HCT116 (cell line): Measurements from ENCODE around the gene GRID2. TPM values are rescaled to one million over a fixed set of nuclear protein-coding genes. Genes with fewer than 3 reads are reported as not detected.

Source experiments
- ATAC-seq: fragments of 200-7000 bp; cut with Tn5 transposase; 2 replicates; pipeline ENCODE4 v1.9.1; 2020; ENCODE audit warnings: mild to moderate bottlenecking, moderate library complexity
- BruUV-seq: library from RNA; stranded (reverse); fragments of 400-500 nt; replicated peaks from 2 replicates; lab custom pipeline; 2021; lab: Mats Ljungman, UMichigan
- CTCF ChIA-PET: fragments of 300-600 bp; sonication (Branson Sonifier 250); formaldehyde crosslinking; loops from one replicate; lab custom pipeline; 2021; ENCODE audit warnings: antibody characterized with exemption; lab: Charles Lee
- POLR2A ChIA-PET: fragments of 300-600, 350-600 bp; sonication (Branson Sonifier 250); formaldehyde crosslinking; loops from one replicate; lab custom pipeline; 2021; ENCODE audit warnings: antibody characterized with exemption; lab: Charles Lee
- RAD21 ChIA-PET, 2 experiments: fragments of 300-600 bp; sonication (Branson Sonifier 250); formaldehyde crosslinking; loops; one replicate each; lab custom pipeline; 2023; ENCODE audit warnings: low total read pairs in 2 of 2; ENCODE audit not compliant: uncharacterized antibody in 2 of 2, unreplicated experiment in 2 of 2, low non-redundant PET in 1 of 2; lab: Charles Lee
- DNase-seq: peaks from one replicate; pipeline ENCODE4 v3.0.0-alpha.2; 2010; ENCODE audit warnings: low read depth, low spot score
- H2AFZ ChIP-seq: fragments of 200-600 bp; shearing (Covaris generic), sonication (generic); 2 replicates; pipeline ENCODE4 v1.6.1; 2017; ENCODE audit warnings: low read depth, mixed run types, mixed read lengths, antibody characterized with exemption, low read length; ENCODE audit not compliant: poor library complexity, severe bottlenecking
- H3K27ac ChIP-seq: 2 replicates; pipeline ENCODE4 v1.5.1; 2012; ENCODE audit warnings: low read depth, low read length
- H3K27me3 ChIP-seq: fragments of 200-600 bp; sonication (generic); 2 replicates; pipeline ENCODE4 v1.6.1; 2016; ENCODE audit warnings: mixed run types, low read length, mixed read lengths; ENCODE audit not compliant: insufficient read depth
- H3K36me3 ChIP-seq, 2 experiments: fragments of 200-500 bp in 1 of 2; fragments of 200-600 bp in 1 of 2; sonication (Bioruptor generic) in 1 of 2; sonication (generic) in 1 of 2; 2 replicates each; pipeline versions ENCODE4 v1.5.1 to v1.6.1; 2014 to 2016; ENCODE audit warnings: low read length in 2 of 2, inconsistent platforms in 1 of 2, mixed read lengths in 1 of 2, mixed run types in 1 of 2; ENCODE audit not compliant: insufficient read depth in 2 of 2, control insufficient read depth in 1 of 2
- H3K4me1 ChIP-seq, 2 experiments: fragments of 200-600 bp in 1 of 2; sonication (generic) in 1 of 2; 2 replicates each; pipeline versions ENCODE4 v1.5.1 to v1.6.1; 2012 to 2017; ENCODE audit warnings: low read length in 2 of 2, inconsistent platforms in 1 of 2, mild to moderate bottlenecking in 1 of 2, mixed read lengths in 1 of 2, mixed run types in 1 of 2, moderate library complexity in 1 of 2; ENCODE audit not compliant: insufficient read depth in 2 of 2, control insufficient read depth in 1 of 2
- H3K4me2 ChIP-seq: fragments of 200-600 bp; sonication (generic); 2 replicates; pipeline ENCODE4 v1.6.1; 2017; ENCODE audit warnings: mixed run types, low read length, mixed read lengths
- H3K4me3 ChIP-seq, 2 experiments: fragments of 200-600 bp in 1 of 2; sonication (generic) in 1 of 2; replicated peaks in 1 of 2; 2 replicates each; pipeline ENCODE4 v1.5.1; 2011 to 2016; ENCODE audit warnings: low read length in 2 of 2, control low read depth in 1 of 2, low read depth in 1 of 2, mild to moderate bottlenecking in 1 of 2, mixed read lengths in 1 of 2, mixed run types in 1 of 2
- H3K79me2 ChIP-seq: fragments of 200-600 bp; sonication (generic); 2 replicates; pipeline ENCODE4 v1.6.1; 2017; ENCODE audit warnings: mild to moderate bottlenecking, mixed run types, low read length, moderate library complexity, mixed read lengths; ENCODE audit not compliant: insufficient read depth
- H3K9ac ChIP-seq: fragments of 200-600 bp; sonication (generic); 2 replicates; pipeline ENCODE4 v1.6.1; 2016; ENCODE audit warnings: low read length, mixed read lengths
- H3K9me2 ChIP-seq: fragments of 200-600 bp; sonication (generic), shearing (Covaris generic); 2 replicates; pipeline ENCODE4 v1.6.1; 2017; ENCODE audit warnings: mixed run types, mild to moderate bottlenecking, moderate library complexity; ENCODE audit not compliant: insufficient read depth
- H3K9me3 ChIP-seq, 2 experiments: fragments of 200-500 bp in 1 of 2; fragments of 200-600 bp in 1 of 2; sonication (Bioruptor generic) in 1 of 2; sonication (generic) in 1 of 2; 2 replicates each; pipeline ENCODE4 v1.6.1; 2014 to 2017; ENCODE audit warnings: low read length in 2 of 2, mixed read lengths in 2 of 2, inconsistent platforms in 1 of 2, low read depth in 1 of 2, mild to moderate bottlenecking in 1 of 2, mixed run types in 1 of 2, moderate library complexity in 1 of 2; ENCODE audit not compliant: control insufficient read depth in 1 of 2, insufficient read depth in 1 of 2
- H4K20me1 ChIP-seq: fragments of 200-600 bp; sonication (generic), shearing (Covaris generic); 2 replicates; pipeline ENCODE4 v1.6.1; 2017; ENCODE audit warnings: mixed run types, mild to moderate bottlenecking, moderate library complexity; ENCODE audit not compliant: insufficient read depth
- CBX3 ChIP-seq: IDR thresholded peaks from 2 replicates; pipeline ENCODE4 v1.6.1; 2012; ENCODE audit warnings: low read depth
- ELF1 ChIP-seq: IDR thresholded peaks from 2 replicates; pipeline ENCODE4 v1.6.1; 2012; ENCODE audit warnings: low read depth, borderline replicate concordance
- EZH2 ChIP-seq: fragments of 200-600 bp; sonication (generic); IDR thresholded peaks from 2 replicates; pipeline ENCODE4 v1.6.1; 2017; ENCODE audit warnings: antibody characterized with exemption, mixed run types
- EZH2phosphoT487 ChIP-seq: fragments of 200-600 bp; IDR thresholded peaks from 2 replicates; pipeline ENCODE4 v1.6.1; 2018; ENCODE audit warnings: antibody characterized with exemption, borderline replicate concordance
- MAX ChIP-seq: IDR thresholded peaks from 2 replicates; pipeline ENCODE4 v1.6.1; 2012
- POLR2AphosphoS5 ChIP-seq: IDR thresholded peaks from 2 replicates; pipeline ENCODE4 v1.6.1; 2011; ENCODE audit warnings: mild to moderate bottlenecking, low read depth, low read length, moderate library complexity
- REST ChIP-seq: IDR thresholded peaks from 2 replicates; pipeline ENCODE4 v1.6.1; 2012; ENCODE audit warnings: low read depth
- YY1 ChIP-seq: IDR thresholded peaks from 2 replicates; pipeline ENCODE4 v1.6.1; 2011; ENCODE audit warnings: low read length, low read depth, moderate library complexity, mild to moderate bottlenecking; ENCODE audit not compliant: insufficient replicate concordance; ENCODE audit errors: extremely low read depth
- ZBTB33 ChIP-seq: IDR thresholded peaks from 2 replicates; pipeline ENCODE4 v1.6.1; 2011; ENCODE audit warnings: mild to moderate bottlenecking, low read length, moderate library complexity; ENCODE audit not compliant: insufficient replicate concordance; ENCODE audit errors: extremely low read depth
- ZFX ChIP-seq: fragments of 450-650 bp; IDR thresholded peaks from 2 replicates; pipeline ENCODE4 v1.6.1; 2017
- ZNF274 ChIP-seq: fragments of 200-500 bp; sonication (Bioruptor generic); IDR thresholded peaks from 2 replicates; pipeline ENCODE4 v1.6.1; 2014; ENCODE audit warnings: mild to moderate bottlenecking, low read depth, low read length, inconsistent platforms
- intact Hi-C: fragments of 100-400 bp; cut with micrococcal nuclease; formaldehyde crosslinking; loops from 2 replicates; pipeline ENCODE4 v1.10.0; 2022
- total RNA-seq: library from RNA; stranded (reverse); gene quantifications from one replicate; pipeline ENCODE4 v1.2.1, GENCODE V29; 2021; ENCODE audit not compliant: unreplicated experiment

GRID2 gene
- total RNA-seq, 1 experiment from 2014 or later: not detected

- ATAC-seq (peak; percentile 54), DNase-seq (no peak)
- BruUV-seq: no TSS peak
- CTCF ChIA-PET: no interaction called here
- H3K4me2 ChIP-seq: no peak overlapping the region
- H3K4me3 ChIP-seq: no peak overlapping the region
- no peaks in the 10 kb centered on the region for H3K4me1 ChIP-seq
- RAD21 ChIA-PET: no interaction called here
- intact Hi-C loops: no loop called here
- no peaks in the 10 kb centered on the region for H3K36me3 ChIP-seq
- H3K27ac ChIP-seq: no peak overlapping the region
- H3K79me2 ChIP-seq: no peaks in the 10 kb centered on the region
- H3K9ac ChIP-seq: no peak overlapping the region
- POLR2A ChIA-PET: no interaction called here
- H2AFZ ChIP-seq: peak overlapping the region; percentile 46
- no peaks in the 10 kb centered on the region for H3K9me3 ChIP-seq
- TF ChIP-seq MAX (no peak), ZBTB33 (no peak), POLR2AphosphoS5 (no peak), CBX3 (no peak)
- TF ChIP-seq, all 23 proteins: peak for 0
- no peaks in the 10 kb centered on the region for H3K27me3 ChIP-seq
- no peaks in the 10 kb centered on the region for H4K20me1 ChIP-seq
- H3K9me2 ChIP-seq: no peaks in the 10 kb centered on the region; the same call in 1 of the 2 replicates
These were observed 1105.3 kb downstream of the GRID2 start for GRCh38 chr4:93409035-93409434.

- Histone ChIP-seq H3K4me3 (no peak overlapping the region), H3K36me3 (no peaks in the 10 kb centered on the region), H3K79me2 (no peaks in the 10 kb centered on the region), H3K4me1 (no peaks in the 10 kb centered on the region), H3K4me2 (no peak overlapping the region), H3K9ac (no peak overlapping the region), H3K27me3 (no peaks in the 10 kb centered on the region), H4K20me1 (no peaks in the 10 kb centered on the region), H3K27ac (no peak overlapping the region), H2AFZ (no peak overlapping the region), H3K9me3 (no peaks in the 10 kb centered on the region), H3K9me2 (no peaks in the 10 kb centered on the region; the same call in 1 of the 2 replicates)
- ChIA-PET RAD21 (no interaction called here), POLR2A (no interaction called here), CTCF (no interaction called here)
- no TSS peak for BruUV-seq
- ATAC-seq (no peak), DNase-seq (no peak)
- intact Hi-C loops: no loop called here
- TF ChIP-seq EZH2phosphoT487: no peak
- no peak for TF ChIP-seq ZFX
- no peak for TF ChIP-seq ZNF274
- TF ChIP-seq ZBTB33: no peak
- no peak for TF ChIP-seq ELF1
- TF ChIP-seq REST: no peak
- no peak for TF ChIP-seq YY1
- no peak for TF ChIP-seq EZH2
- TF ChIP-seq CBX3: no peak
These were observed 1110.3 kb downstream of the GRID2 start for GRCh38 chr4:93414041-93414550.
